ELR (cell line): Measurements from ENCODE around the gene FAM83B.
"Not testable (repeated sequence)": the region's sequence is repeated elsewhere in the genome, so short reads cannot be mapped to it uniquely, and the experiment has no call there.

Source experiments
- DNase-seq: peaks from one replicate; pipeline ENCODE4 v3.0.0-alpha.2; 2015; ENCODE audit warnings: low read depth

Gene FAM83B

GRCh38 chr6:54979161-54979560, 132.6 kb downstream of the FAM83B start:
- DNase-seq = not testable (repeated sequence)

DNA sequence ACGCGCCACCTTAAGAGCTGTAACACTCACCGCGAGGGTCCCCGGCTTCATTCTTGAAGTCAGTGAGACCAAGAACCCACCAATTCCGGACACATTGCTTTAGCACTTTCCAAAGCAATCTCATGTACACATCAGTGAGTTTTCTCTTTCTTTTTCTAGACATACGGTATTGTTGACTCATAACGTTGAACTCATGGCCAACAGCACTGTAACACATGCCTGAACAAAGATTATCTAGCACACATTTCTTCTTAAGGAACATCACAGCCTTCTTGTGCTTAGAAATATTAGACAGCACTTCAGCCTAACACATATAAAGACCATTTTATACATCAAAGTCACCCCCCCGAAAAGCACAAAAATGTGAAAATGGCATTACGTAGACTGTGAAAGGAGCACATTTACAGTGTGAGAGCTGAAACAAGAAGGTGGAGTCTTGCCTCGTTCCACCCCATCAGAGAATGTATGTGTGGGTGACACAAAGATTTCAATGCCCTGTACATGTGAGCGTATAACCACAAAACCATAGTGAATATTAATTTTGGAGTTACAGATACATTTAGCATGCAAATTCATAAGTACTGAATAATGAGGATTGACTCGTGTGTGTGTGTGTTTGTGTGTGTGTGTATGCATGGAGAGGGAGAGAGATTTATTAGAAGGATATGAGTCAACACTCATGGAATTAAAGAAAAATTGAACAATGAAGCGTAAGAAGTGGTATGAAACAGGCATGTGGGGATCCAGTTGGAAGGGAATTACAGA, 134.1 kb downstream of the FAM83B start:
- peak; percentile 85 for DNase-seq

GRCh38 chr6:54981276-54981609, 134.7 kb downstream of the FAM83B start:
- no peak for DNase-seq

- DNase-seq = peak; percentile 52
Observed at GRCh38 chr6:54981647-54982046, 135.1 kb downstream of the FAM83B start.

GRCh38 chr6:54987633-54988290, 141.2 kb downstream of the FAM83B start:
- no peak for DNase-seq

GRCh38 chr6:54988576-54988975, 142.0 kb downstream of the FAM83B start:
- peak; percentile 46 for DNase-seq

DNA sequence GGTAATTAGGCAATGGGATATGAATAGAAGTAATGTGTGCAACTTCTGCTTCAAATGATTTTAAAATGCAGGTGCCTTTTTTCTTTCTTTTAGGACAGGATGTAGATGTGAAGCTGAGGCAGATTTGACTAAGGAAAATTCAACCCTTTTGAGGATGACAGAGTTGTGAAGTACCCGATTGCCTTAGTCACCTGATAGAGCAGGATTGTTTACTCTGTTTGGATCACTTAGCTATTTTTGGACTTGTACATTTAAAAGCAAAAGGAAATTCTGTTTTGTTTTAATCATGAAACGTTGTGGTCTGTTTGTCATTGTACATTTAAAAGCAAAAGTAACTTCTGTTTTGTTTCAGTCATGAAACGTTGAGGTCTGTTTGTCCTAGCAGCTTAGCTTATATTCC, 143.4 kb downstream of the FAM83B start:
- peak; percentile 10 for DNase-seq
